ENCODE data around the gene ZNF662. TPM values are rescaled to one million over a fixed set of nuclear protein-coding genes. Genes with fewer than 3 reads are reported as not detected.
A peak's percentile ranks its signal among the peaks of the same experiment; 100 is the strongest.
"Not testable (repeated sequence)": the region's sequence is repeated elsewhere in the genome, so short reads cannot be mapped to it uniquely, and the experiment has no call there.

The ZNF662 gene
- polyA plus RNA-seq, 3 donors from 2014 or later, result 0.16 TPM; not detected in 2

DNA sequence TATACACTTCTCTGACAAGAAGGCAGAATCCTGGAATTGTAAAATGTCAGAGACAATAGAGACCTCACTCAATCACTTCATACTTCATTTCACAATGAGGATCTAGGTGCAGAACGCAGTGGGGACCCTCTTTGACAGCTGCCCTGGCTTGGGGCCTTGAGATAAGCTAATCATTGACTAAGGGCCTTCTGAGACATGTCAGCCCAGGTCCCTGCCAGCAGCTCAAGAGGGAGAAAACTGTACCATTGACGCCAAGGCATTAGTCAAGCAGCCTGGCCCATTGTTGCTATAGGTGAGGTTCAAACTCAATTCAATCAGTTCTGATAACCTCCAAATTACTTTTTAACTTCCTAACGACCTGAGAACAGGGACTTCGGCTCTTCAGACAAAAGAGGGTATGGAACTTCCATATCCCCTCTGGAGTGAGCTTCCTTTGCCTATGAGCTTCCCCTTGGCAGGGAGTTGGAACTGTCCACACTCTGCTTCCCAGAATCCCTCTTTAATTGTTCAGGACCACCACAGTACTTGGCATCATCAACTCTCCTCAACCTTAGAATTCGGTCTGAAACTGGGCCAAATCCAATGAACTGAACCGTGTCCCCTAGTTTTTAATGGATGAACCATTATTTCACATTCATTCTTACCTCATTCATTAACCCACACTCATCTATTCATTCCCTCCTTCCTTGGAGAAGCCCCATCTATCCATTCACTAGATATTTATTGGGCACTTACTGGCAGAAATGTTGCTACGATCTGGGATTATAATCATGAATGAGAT, 28.8 kb upstream of the ZNF662 start:
- Mint-ChIP-seq H3K27me3 (ENCODE audit: low read depth in 3 of 3) (peaks cover 0 to 3% (median 2%) of the 10 kb centered on the region in 3 donors), H3K4me3 (no peak overlapping the region), H3K36me3 (no peaks in the 10 kb centered on the region), H3K9me3 (no peaks in the 10 kb centered on the region), H3K4me1 (peaks cover 9 to 13% of the 10 kb centered on the region in 2 donors), H3K27ac (peak overlapping the region in 1 of 6 donors; percentile 1)
- no peak for DNase-seq

- peaks cover 9 to 13% of the 10 kb centered on the region in 2 donors for H3K4me1 Mint-ChIP-seq
- no peak overlapping the region for H3K4me3 Mint-ChIP-seq
- peaks cover 0 to 3% (median 0%) of the 10 kb centered on the region in 3 donors for H3K27me3 Mint-ChIP-seq (ENCODE audit: low read depth in 3 of 3)
- DNase-seq, result no peak
- H3K27ac Mint-ChIP-seq, result peak overlapping the region in 1 of 6 donors; percentile 13
- H3K9me3 Mint-ChIP-seq, result no peaks in the 10 kb centered on the region
- H3K36me3 Mint-ChIP-seq, result no peaks in the 10 kb centered on the region
Measured at GRCh38 chr3:42877881-42878280, 28.1 kb upstream of the ZNF662 start.

GRCh38 chr3:42880183-42880582, 25.8 kb upstream of the ZNF662 start:
- peak in 1 of 3 donors; percentile 3 for DNase-seq
- peak overlapping the region in 5 of 6 donors; percentile 36 to 79 (median 68) for H3K27ac Mint-ChIP-seq
- no peaks in the 10 kb centered on the region for H3K36me3 Mint-ChIP-seq
- no peaks in the 10 kb centered on the region for H3K9me3 Mint-ChIP-seq
- peaks cover 9 to 10% of the 10 kb centered on the region in 2 donors for H3K4me1 Mint-ChIP-seq
- peak overlapping the region; percentile 51 to 89 (median 79) for H3K4me3 Mint-ChIP-seq
- peaks cover 0 to 5% (median 0%) of the 10 kb centered on the region in 3 donors for H3K27me3 Mint-ChIP-seq (ENCODE audit: low read depth in 3 of 3)

GRCh38 chr3:42880601-42881451, 25.1 kb upstream of the ZNF662 start:
- Mint-ChIP-seq H3K9me3 (no peaks in the 10 kb centered on the region), H3K36me3 (no peaks in the 10 kb centered on the region), H3K4me3 (peak overlapping the region; percentile 51 to 89 (median 80)), H3K27me3 (ENCODE audit: low read depth in 3 of 3) (peaks cover 0 to 5% (median 0%) of the 10 kb centered on the region in 3 donors), H3K27ac (peak overlapping the region; percentile 68 to 92 (median 74)), H3K4me1 (peaks cover 9 to 10% of the 10 kb centered on the region in 2 donors)
- DNase-seq, result peak; percentile 81 to 85 (median 85)

DNA sequence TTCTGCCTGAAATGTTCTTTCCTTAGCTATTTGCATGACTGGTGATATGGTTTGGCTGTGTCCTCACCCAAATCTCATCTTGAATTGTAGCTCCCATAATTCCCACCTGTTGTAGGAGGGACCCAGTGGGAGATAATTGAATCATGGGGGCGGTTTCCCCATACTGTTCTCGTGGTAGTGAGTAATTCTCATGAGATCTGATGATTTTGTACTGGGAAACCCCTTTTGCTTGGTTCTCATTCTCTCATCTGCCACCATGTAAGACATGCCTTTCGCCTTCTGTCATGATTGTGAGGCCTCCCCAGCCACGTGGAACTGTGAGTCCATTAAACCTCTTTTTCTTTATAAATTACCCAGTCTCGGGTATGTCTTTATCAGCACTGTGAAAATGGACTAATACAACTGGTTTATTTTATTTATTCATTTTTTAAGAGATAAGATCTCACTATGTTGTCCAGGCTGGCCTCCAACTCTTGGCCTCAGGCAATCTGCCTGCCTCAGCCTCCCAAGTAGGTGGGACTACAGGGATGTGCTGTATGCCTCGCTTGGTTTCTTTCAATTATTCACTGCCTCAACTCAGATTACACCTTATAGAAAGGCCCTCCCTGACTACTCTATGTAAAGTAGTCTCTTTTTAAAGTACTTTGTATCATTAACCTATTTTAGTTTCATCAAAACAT, 22.6 kb upstream of the ZNF662 start:
- not testable (repeated sequence) for H3K27ac Mint-ChIP-seq; H3K36me3 Mint-ChIP-seq; H3K27me3 Mint-ChIP-seq (ENCODE audit: low read depth in 3 of 3); H3K9me3 Mint-ChIP-seq; DNase-seq; H3K4me3 Mint-ChIP-seq
- H3K4me1 Mint-ChIP-seq, result peaks cover 9 to 10% of the 10 kb centered on the region in 2 donors

GRCh38 chr3:42884324-42884723, 21.6 kb upstream of the ZNF662 start:
- Mint-ChIP-seq H3K9me3 (peaks cover 0 to 2% (median 0%) of the 10 kb centered on the region in 6 donors), H3K27me3 (ENCODE audit: low read depth in 3 of 3) (peaks cover 4 to 13% (median 4%) of the 10 kb centered on the region in 3 donors), H3K4me3 (no peak overlapping the region), H3K36me3 (no peaks in the 10 kb centered on the region), H3K4me1 (peaks cover 9 to 10% of the 10 kb centered on the region in 2 donors), H3K27ac (no peak overlapping the region)
- DNase-seq, result no peak

DNA sequence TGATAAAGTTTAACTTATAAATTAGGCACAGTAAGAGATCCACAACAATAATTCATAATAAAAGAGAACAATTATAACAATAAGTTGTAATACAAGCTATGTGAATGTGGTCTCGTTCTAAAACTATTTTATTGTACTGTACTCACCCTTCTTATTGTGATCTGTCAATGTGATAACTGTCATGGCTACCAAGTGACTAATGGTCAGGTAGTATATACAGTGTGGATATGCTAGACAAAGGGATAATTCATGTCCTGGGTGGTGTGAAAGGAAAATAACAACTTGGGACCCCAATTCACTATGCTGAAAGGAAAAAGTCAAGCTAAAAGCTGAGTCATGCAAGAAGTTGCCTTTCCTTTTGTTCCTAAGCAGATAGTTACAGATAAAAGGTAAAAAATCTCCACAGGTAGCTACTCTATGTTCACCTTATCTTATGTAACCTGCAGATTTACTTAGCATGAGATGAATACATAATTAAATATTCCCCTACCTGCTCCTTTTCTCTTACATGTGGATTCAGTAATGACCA, 19.6 kb upstream of the ZNF662 start:
- H3K27me3 Mint-ChIP-seq (ENCODE audit: low read depth in 3 of 3), result peaks cover 4 to 9% (median 9%) of the 10 kb centered on the region in 3 donors
- peaks cover 7 to 16% of the 10 kb centered on the region in 2 donors for H3K4me1 Mint-ChIP-seq
- H3K27ac Mint-ChIP-seq, result no peak overlapping the region
- no peak for DNase-seq
- no peaks in the 10 kb centered on the region for H3K36me3 Mint-ChIP-seq
- H3K4me3 Mint-ChIP-seq, result no peak overlapping the region
- H3K9me3 Mint-ChIP-seq, result peaks cover 0 to 2% (median 0%) of the 10 kb centered on the region in 6 donors

GRCh38 chr3:42887084-42887483, 18.9 kb upstream of the ZNF662 start:
- no peaks in the 10 kb centered on the region for H3K36me3 Mint-ChIP-seq
- no peak for DNase-seq
- H3K4me1 Mint-ChIP-seq, result peaks cover 5 to 12% of the 10 kb centered on the region in 2 donors
- peaks cover 0 to 2% (median 0%) of the 10 kb centered on the region in 6 donors for H3K9me3 Mint-ChIP-seq
- H3K27me3 Mint-ChIP-seq (ENCODE audit: low read depth in 3 of 3), result peaks cover 4 to 16% (median 9%) of the 10 kb centered on the region in 3 donors
- H3K4me3 Mint-ChIP-seq, result no peak overlapping the region
- no peak overlapping the region for H3K27ac Mint-ChIP-seq

- Mint-ChIP-seq H3K36me3 (no peaks in the 10 kb centered on the region), H3K4me1 (peaks cover 5 to 12% of the 10 kb centered on the region in 2 donors), H3K27ac (no peak overlapping the region), H3K27me3 (ENCODE audit: low read depth in 3 of 3) (peaks cover 8 to 19% (median 9%) of the 10 kb centered on the region in 3 donors), H3K9me3 (peaks cover 0 to 2% (median 0%) of the 10 kb centered on the region in 6 donors), H3K4me3 (no peak overlapping the region)
- no peak for DNase-seq
Measured at GRCh38 chr3:42891042-42891441, 14.9 kb upstream of the ZNF662 start.

DNA sequence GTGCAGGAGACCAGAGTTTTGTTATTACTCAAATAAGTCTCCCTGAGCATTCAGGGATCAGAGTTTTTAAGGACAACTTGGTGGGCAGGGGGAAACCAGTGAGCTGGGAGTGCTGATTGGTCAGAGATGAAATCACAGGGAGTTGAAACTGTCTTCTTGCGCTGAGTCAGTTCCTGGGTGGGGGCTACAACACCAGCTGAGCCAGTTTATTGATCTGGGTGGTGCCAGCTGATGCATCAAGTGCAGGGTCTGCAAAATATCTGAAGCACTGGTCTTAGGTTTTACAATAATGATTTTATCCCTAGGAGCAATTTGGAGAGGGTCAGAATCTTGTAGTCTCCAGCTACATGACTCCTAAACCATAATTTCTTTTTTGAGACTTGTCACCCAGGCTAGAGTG, 13.8 kb upstream of the ZNF662 start:
- peaks cover 5 to 12% of the 10 kb centered on the region in 2 donors for H3K4me1 Mint-ChIP-seq
- H3K27me3 Mint-ChIP-seq (ENCODE audit: low read depth in 3 of 3), result peaks cover 8 to 19% (median 9%) of the 10 kb centered on the region in 3 donors
- H3K27ac Mint-ChIP-seq, result no peak overlapping the region
- no peak overlapping the region for H3K4me3 Mint-ChIP-seq
- H3K36me3 Mint-ChIP-seq, result no peaks in the 10 kb centered on the region
- H3K9me3 Mint-ChIP-seq, result peaks cover 0 to 2% (median 0%) of the 10 kb centered on the region in 6 donors
- DNase-seq, result no peak

GRCh38 chr3:42892807-42893206, 13.1 kb upstream of the ZNF662 start:
- peaks cover 5 to 12% of the 10 kb centered on the region in 2 donors for H3K4me1 Mint-ChIP-seq
- H3K4me3 Mint-ChIP-seq, result no peak overlapping the region
- H3K27ac Mint-ChIP-seq, result no peak overlapping the region
- no peaks in the 10 kb centered on the region for H3K36me3 Mint-ChIP-seq
- DNase-seq, result no peak
- no peaks in the 10 kb centered on the region for H3K9me3 Mint-ChIP-seq
- peaks cover 5 to 19% (median 9%) of the 10 kb centered on the region in 3 donors for H3K27me3 Mint-ChIP-seq (ENCODE audit: low read depth in 3 of 3)

- DNase-seq, result no peak
- no peaks in the 10 kb centered on the region for H3K36me3 Mint-ChIP-seq
- H3K4me3 Mint-ChIP-seq, result no peak overlapping the region
- peaks cover 2 to 6% of the 10 kb centered on the region in 2 donors for H3K4me1 Mint-ChIP-seq
- no peak overlapping the region for H3K27ac Mint-ChIP-seq
- H3K9me3 Mint-ChIP-seq, result no peaks in the 10 kb centered on the region
- peaks cover 0 to 11% (median 5%) of the 10 kb centered on the region in 3 donors for H3K27me3 Mint-ChIP-seq (ENCODE audit: low read depth in 3 of 3)
Measured at GRCh38 chr3:42894698-42895579, 11.0 kb upstream of the ZNF662 start.
